T-cell (primary cell): ENCODE measurements around the gene ANKK1. TPM values are rescaled to one million over a fixed set of nuclear protein-coding genes. Genes with fewer than 3 reads are reported as not detected.

Source experiments
- ATAC-seq, 4 experiments: fragments of 200-7000 bp in 3 of 4; fragments of 150-1000 bp in 1 of 4; cut with Tn5 transposase; replicated peaks in 1 of 4; 1 replicate in 3 of 4; 2 replicates in 1 of 4; pipeline ENCODE4 v1.10.0; 2021; ENCODE audit warnings: moderate library complexity in 3 of 4, mild to moderate bottlenecking in 2 of 4, moderate number of reproducible peaks in 1 of 4
- CTCF ChIA-PET, 2 donors: fragments of 300-600 bp; sonication (Branson Sonifier 250); formaldehyde crosslinking; loops; one replicate each; lab custom pipeline; 2022; ENCODE audit warnings: antibody characterized with exemption in 2 of 2; lab: Charles Lee
- POLR2A ChIA-PET, 2 donors: fragments of 300-600 bp; sonication (Branson Sonifier 250); formaldehyde crosslinking; loops; one replicate each; lab custom pipeline; 2022; ENCODE audit warnings: antibody characterized with exemption in 2 of 2; lab: Charles Lee
- DNase-seq, 35 experiments: peaks; one replicate each; pipeline versions ENCODE4 v3.0.0 to v3.0.0-alpha.2; 2013 to 2023
- H3K27ac ChIP-seq: one replicate; pipeline ENCODE4 v1.5.1; 2013; ENCODE audit warnings: low read length
- H3K27me3 ChIP-seq, 2 experiments: replicated peaks in 1 of 2; 1 replicate in 1 of 2; 2 replicates in 1 of 2; pipeline versions ENCODE4 v1.6.1 to v1.7.0; 2013; ENCODE audit warnings: low read length in 1 of 2, mixed read lengths in 1 of 2; ENCODE audit not compliant: control insufficient read depth in 2 of 2, insufficient read depth in 2 of 2; ENCODE audit errors: extremely low read depth in 1 of 2
- H3K36me3 ChIP-seq, 2 donors: 1 replicate in 1 of 2; 2 replicates in 1 of 2; pipeline versions ENCODE4 v1.6.1 to v1.7.0; 2013; ENCODE audit warnings: low read length in 1 of 2; ENCODE audit not compliant: control insufficient read depth in 2 of 2, insufficient read depth in 1 of 2; ENCODE audit errors: extremely low read depth in 1 of 2
- H3K4me1 ChIP-seq, 2 experiments: 1 replicate in 1 of 2; 2 replicates in 1 of 2; pipeline versions ENCODE4 v1.6.1 to v1.7.0; 2013; ENCODE audit warnings: low read length in 2 of 2, mixed read lengths in 1 of 2; ENCODE audit not compliant: insufficient read depth in 2 of 2, control insufficient read depth in 1 of 2; ENCODE audit errors: extremely low read depth in 1 of 2
- H3K4me3 ChIP-seq, 2 donors: 1 replicate in 1 of 2; 2 replicates in 1 of 2; pipeline versions ENCODE4 v1.5.1 to v1.7.0; 2013; ENCODE audit warnings: mild to moderate bottlenecking in 2 of 2, low read length in 1 of 2, moderate library complexity in 1 of 2; ENCODE audit not compliant: control insufficient read depth in 1 of 2; ENCODE audit errors: extremely low read depth in 1 of 2
- H3K9me3 ChIP-seq: 2 replicates; pipeline ENCODE4 v1.7.0; 2013
- H3K27ac Mint-ChIP-seq, 2 donors: one replicate each; pipeline ENCODE4 v1.8.0; 2020 to 2021; ENCODE audit warnings: mild to moderate bottlenecking in 2 of 2, mixed read lengths in 2 of 2
- H3K27me3 Mint-ChIP-seq, 2 donors: one replicate each; pipeline ENCODE4 v1.8.0; 2021 to 2022; ENCODE audit warnings: mixed read lengths in 2 of 2
- H3K36me3 Mint-ChIP-seq: one replicate; pipeline ENCODE4 v1.8.0; 2021; ENCODE audit warnings: mixed read lengths
- H3K4me1 Mint-ChIP-seq, 3 donors: one replicate each; pipeline ENCODE4 v1.8.0; 2020 to 2022; ENCODE audit warnings: mixed read lengths in 3 of 3, mild to moderate bottlenecking in 1 of 3
- H3K4me3 Mint-ChIP-seq, 3 donors: one replicate each; pipeline ENCODE4 v1.8.0; 2020 to 2022; ENCODE audit warnings: mild to moderate bottlenecking in 3 of 3, mixed read lengths in 3 of 3, moderate library complexity in 3 of 3
- H3K9me3 Mint-ChIP-seq, 3 donors: one replicate each; pipeline ENCODE4 v1.8.0; 2020 to 2022; ENCODE audit warnings: mixed read lengths in 3 of 3
- WGBS: methylation state at CpG from one replicate; pipeline ENCODE4 v1.1.5; 2013; ENCODE audit warnings: missing lambda C conversion rate; ENCODE audit not compliant: insufficient coverage; 5-methylcytosine and 5-hydroxymethylcytosine counted together
- total RNA-seq, 35 experiments: library from RNA in 6 of 35; stranded (reverse) in 6 of 35; fragments of 120-200 nt in 1 of 35; gene quantifications; one replicate each; pipeline versions ENCODE4 v1.2.1 to v1.2.4 and lab custom pipeline; 2013 to 2026

Gene ANKK1
- total RNA-seq, 5 donors from 2014 or later (not counting 1 experiment from before 2014, with no cell fraction given): 1.2 to 4.6 (median 3.3) TPM

DNA sequence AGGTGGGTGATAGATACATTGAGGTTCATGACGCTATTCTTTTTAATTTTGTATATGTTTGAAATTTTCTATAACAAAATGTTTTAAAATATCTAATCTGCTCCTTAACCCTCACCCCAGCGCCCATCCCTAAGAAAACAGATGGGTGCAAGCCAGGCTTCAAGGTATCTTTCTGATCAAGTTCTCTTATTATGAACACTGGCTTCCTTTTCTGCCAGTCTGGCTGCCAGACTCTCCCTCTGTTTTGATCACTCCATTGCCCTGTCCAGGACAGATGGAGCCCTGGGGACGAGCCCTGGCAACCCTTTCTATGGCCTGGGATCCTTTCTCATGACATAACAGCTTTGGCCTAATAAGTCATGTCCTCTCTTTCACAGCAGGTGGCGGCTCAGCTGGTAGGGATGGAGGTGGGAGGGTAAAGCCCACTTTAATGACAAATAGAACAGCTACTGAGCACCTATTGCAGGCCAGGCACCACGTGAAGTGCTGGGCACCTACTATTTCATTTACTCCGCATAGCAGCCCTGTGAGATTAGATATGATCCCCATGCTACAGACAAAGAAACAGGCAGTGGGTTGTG lies 49.2 kb downstream of the ANKK1 start:
- no peaks in the 10 kb centered on the region for H3K9me3 Mint-ChIP-seq
- WGBS: 90% methylated on average over 1 of the region's 6 CpGs
- H3K36me3 Mint-ChIP-seq: no peaks in the 10 kb centered on the region
- ChIA-PET POLR2A (no interaction called here), CTCF (no interaction called here)
- no peak overlapping the region for H3K4me3 Mint-ChIP-seq
- no peaks in the 10 kb centered on the region for H3K36me3 ChIP-seq
- no peaks in the 10 kb centered on the region for H3K4me1 ChIP-seq
- DNase-seq (no peak), ATAC-seq (no peak)
- H3K27ac Mint-ChIP-seq: no peak overlapping the region
- peaks cover 7 to 14% of the 10 kb centered on the region in 2 donors for H3K27me3 Mint-ChIP-seq
- no peak overlapping the region for H3K27ac ChIP-seq
- no peak overlapping the region for H3K4me3 ChIP-seq
- H3K27me3 ChIP-seq: no peaks in the 10 kb centered on the region
- no peaks in the 10 kb centered on the region for H3K9me3 ChIP-seq
- H3K4me1 Mint-ChIP-seq: no peaks in the 10 kb centered on the region

DNA sequence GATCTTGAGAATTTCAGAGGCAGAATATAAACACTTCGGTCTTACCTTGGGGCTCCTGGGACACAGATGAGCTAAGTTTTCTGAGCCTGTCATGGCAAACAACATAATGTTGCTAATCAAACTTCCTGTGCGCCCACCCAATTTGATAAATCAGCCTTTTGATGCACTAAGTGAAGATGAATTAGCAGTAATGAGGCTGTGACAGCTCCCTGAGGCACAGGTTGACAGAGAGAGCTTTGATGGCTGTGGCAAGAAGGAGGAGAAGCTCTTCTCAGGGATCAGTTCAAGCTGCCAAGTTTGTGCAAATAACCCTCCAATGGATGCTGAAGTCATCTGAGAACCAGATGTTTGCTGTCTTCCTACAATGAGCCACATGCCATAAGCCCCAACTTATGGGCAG lies 53.2 kb downstream of the ANKK1 start:
- peaks cover 0 to 5% of the 10 kb centered on the region in 2 experiments for H3K27me3 ChIP-seq
- H3K4me3 Mint-ChIP-seq: no peak overlapping the region
- no peaks in the 10 kb centered on the region for H3K4me1 Mint-ChIP-seq
- H3K36me3 Mint-ChIP-seq: no peaks in the 10 kb centered on the region
- ChIA-PET CTCF (no interaction called here), POLR2A (no interaction called here)
- H3K9me3 Mint-ChIP-seq: no peaks in the 10 kb centered on the region
- no CpG with 5 or more reads among the region's 2 CpGs for WGBS
- H3K27ac Mint-ChIP-seq: no peak overlapping the region
- no peak for ATAC-seq
- DNase-seq: no peak
- no peaks in the 10 kb centered on the region for H3K4me1 ChIP-seq
- no peaks in the 10 kb centered on the region for H3K9me3 ChIP-seq
- no peak overlapping the region for H3K27ac ChIP-seq
- H3K4me3 ChIP-seq: no peak overlapping the region
- H3K27me3 Mint-ChIP-seq: peaks cover 6 to 17% of the 10 kb centered on the region in 2 donors
- no peaks in the 10 kb centered on the region for H3K36me3 ChIP-seq

DNA sequence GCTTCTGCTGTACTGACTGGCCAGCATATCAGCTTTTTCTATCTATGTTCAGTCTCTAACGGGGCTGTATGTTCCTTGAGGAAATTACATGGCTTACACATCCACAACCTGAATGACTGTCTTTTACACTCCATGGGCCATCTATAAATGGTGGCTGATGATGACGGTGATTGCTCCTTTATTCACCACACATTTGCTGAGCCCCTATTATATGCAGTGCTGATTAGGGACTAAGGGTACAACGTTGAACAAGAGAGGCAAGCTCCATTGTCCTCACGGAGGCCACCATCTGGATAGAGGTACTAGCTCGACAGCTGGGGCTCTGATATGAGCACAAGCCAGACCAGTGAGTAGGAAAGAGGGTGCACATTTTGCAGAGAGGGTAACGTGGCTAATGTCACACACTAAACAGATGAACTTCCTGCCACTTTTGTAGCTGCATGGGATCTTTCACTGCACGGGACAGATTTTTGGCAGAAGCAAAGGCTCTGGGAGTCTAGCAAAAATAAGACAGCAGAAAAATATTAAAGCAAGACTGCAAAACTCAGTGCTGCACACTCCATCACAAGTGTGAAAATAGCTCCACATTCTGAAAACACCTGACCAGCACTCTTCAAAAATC lies 57.0 kb downstream of the ANKK1 start:
- Histone ChIP-seq H3K9me3 (no peaks in the 10 kb centered on the region), H3K4me3 (no peak overlapping the region), H3K4me1 (no peaks in the 10 kb centered on the region), H3K36me3 (no peaks in the 10 kb centered on the region), H3K27me3 (peaks cover 0 to 14% of the 10 kb centered on the region in 2 experiments), H3K27ac (no peak overlapping the region)
- ATAC-seq: no peak
- Mint-ChIP-seq H3K27ac (no peak overlapping the region), H3K4me1 (no peaks in the 10 kb centered on the region), H3K36me3 (no peaks in the 10 kb centered on the region), H3K9me3 (no peaks in the 10 kb centered on the region), H3K27me3 (peaks cover 14 to 21% of the 10 kb centered on the region in 2 donors), H3K4me3 (no peak overlapping the region)
- CTCF ChIA-PET: no interaction called here
- no peak for DNase-seq
- POLR2A ChIA-PET: no interaction called here
- WGBS: 49% methylated on average over 3 of the region's 7 CpGs

DNA sequence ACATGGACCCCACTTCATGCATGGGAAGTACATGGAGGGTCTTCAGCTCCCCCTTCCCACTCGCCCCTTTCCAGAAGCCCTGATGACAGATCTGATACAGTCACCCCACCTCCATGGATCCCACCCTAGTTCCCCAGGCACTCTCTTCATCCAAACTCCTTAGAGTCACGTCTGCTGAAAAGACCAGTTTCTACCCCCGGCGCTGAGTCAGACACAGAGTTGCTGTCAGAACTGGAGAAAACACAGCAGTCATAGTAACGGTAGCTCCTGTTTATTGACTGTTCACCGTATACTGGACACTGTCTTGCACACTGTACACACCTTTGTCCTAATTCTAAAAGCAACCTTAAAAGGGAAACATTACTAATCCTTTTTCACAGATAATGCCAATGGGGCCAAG lies 58.5 kb downstream of the ANKK1 start:
- Histone ChIP-seq H3K36me3 (no peaks in the 10 kb centered on the region), H3K4me1 (no peaks in the 10 kb centered on the region), H3K4me3 (no peak overlapping the region), H3K27ac (no peak overlapping the region), H3K27me3 (peaks cover 0 to 14% of the 10 kb centered on the region in 2 experiments), H3K9me3 (no peaks in the 10 kb centered on the region)
- ATAC-seq (no peak), DNase-seq (no peak)
- no peaks in the 10 kb centered on the region for H3K36me3 Mint-ChIP-seq
- POLR2A ChIA-PET: no interaction called here
- no peak overlapping the region for H3K27ac Mint-ChIP-seq
- no peaks in the 10 kb centered on the region for H3K9me3 Mint-ChIP-seq
- CTCF ChIA-PET: no interaction called here
- H3K4me1 Mint-ChIP-seq: no peaks in the 10 kb centered on the region
- 38% methylated on average over 6 of the region's 6 CpGs for WGBS
- no peak overlapping the region for H3K4me3 Mint-ChIP-seq
- H3K27me3 Mint-ChIP-seq: peaks cover 14 to 17% of the 10 kb centered on the region in 2 donors

DNA sequence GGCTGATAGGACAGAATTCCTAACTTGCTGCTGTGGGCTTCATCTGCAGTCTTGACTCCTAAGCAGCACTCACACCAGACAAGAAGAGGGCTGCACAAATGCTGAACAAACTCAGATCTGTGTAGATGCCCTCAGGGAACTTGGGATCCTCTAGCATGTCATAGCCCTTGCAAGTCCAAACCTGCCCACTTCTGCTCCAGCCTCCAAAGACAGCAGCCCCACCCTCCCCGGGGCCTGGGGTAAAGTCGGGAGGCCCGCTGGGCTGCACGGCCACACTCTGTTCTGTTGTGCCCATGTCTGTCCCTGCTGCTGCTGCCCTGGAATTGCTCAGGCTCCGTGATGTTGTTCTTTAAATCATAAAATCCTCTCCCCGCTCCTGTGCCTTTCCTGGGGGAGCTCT lies 59.4 kb downstream of the ANKK1 start:
- H3K27ac Mint-ChIP-seq: no peak overlapping the region
- Histone ChIP-seq H3K9me3 (no peaks in the 10 kb centered on the region), H3K4me1 (no peaks in the 10 kb centered on the region), H3K27me3 (peaks cover 0 to 15% of the 10 kb centered on the region in 2 experiments), H3K36me3 (no peaks in the 10 kb centered on the region), H3K27ac (no peak overlapping the region), H3K4me3 (no peak overlapping the region)
- CTCF ChIA-PET: no interaction called here
- H3K9me3 Mint-ChIP-seq: no peaks in the 10 kb centered on the region
- H3K4me3 Mint-ChIP-seq: no peak overlapping the region
- no peaks in the 10 kb centered on the region for H3K36me3 Mint-ChIP-seq
- ATAC-seq (no peak), DNase-seq (no peak)
- peaks cover 14 to 17% of the 10 kb centered on the region in 2 donors for H3K27me3 Mint-ChIP-seq
- no peaks in the 10 kb centered on the region for H3K4me1 Mint-ChIP-seq
- POLR2A ChIA-PET: no interaction called here
- WGBS: 89% methylated on average over 4 of the region's 6 CpGs

DNA sequence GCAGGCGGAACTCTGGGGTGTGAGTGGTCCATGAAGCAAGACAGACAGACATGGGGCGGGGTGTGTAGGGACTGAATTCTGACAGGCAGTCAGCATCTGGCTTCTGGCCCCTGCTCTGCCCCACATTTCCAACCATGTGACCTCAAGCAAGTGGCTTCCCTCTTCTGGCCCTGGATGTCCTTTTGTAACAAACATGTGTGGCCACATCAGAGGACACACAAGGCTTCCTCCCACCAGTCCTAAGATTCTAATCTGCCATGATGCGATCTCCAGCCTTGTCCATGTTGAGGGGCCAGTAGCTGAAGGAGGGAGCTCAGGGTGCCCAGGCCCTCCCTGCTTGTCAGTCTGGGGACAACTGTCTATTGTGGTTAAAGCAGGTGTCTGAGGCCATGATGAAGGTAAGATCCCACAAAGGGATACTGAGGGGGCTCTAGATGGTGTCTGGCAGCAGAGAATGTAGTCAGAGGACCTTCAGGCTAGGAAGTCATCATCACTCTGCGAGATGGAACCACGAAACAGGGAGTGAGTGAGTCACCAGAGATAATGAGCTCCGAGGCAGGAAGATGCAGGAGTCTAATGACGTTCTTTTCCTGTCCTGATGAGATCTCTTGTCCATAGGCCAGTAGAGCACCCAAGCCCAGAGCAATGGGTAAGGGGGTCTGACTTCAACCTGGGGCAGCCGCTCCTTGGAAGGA lies 60.2 kb downstream of the ANKK1 start:
- H3K36me3 Mint-ChIP-seq: no peaks in the 10 kb centered on the region
- DNase-seq (no peak), ATAC-seq (no peak)
- no peaks in the 10 kb centered on the region for H3K4me1 ChIP-seq
- H3K9me3 ChIP-seq: no peaks in the 10 kb centered on the region
- H3K9me3 Mint-ChIP-seq: no peaks in the 10 kb centered on the region
- H3K4me1 Mint-ChIP-seq: no peaks in the 10 kb centered on the region
- H3K27me3 Mint-ChIP-seq: peaks cover 11 to 17% of the 10 kb centered on the region in 2 donors
- H3K27ac ChIP-seq: no peak overlapping the region
- ChIA-PET CTCF (no interaction called here), POLR2A (no interaction called here)
- no peak overlapping the region for H3K27ac Mint-ChIP-seq
- no peak overlapping the region for H3K4me3 Mint-ChIP-seq
- H3K36me3 ChIP-seq: no peaks in the 10 kb centered on the region
- H3K4me3 ChIP-seq: no peak overlapping the region
- peaks cover 0 to 16% of the 10 kb centered on the region in 2 experiments for H3K27me3 ChIP-seq
- 49% methylated on average over 6 of the region's 8 CpGs for WGBS
